22Rv1 (cell line): ENCODE results near the gene TRANK1.

Source experiments
- CTCF ChIP-seq: fragments of 450-650 bp; IDR thresholded peaks from 2 replicates; pipeline ENCODE4 v1.5.1; 2017; ENCODE audit warnings: mild to moderate bottlenecking
- ZFX ChIP-seq: fragments of 450-650 bp; IDR thresholded peaks from 2 replicates; pipeline ENCODE4 v1.6.1; 2017; ENCODE audit warnings: antibody characterized with exemption, borderline replicate concordance

GRCh38 chr3:36945333-36945980, 603 bp upstream of the TRANK1 start:
- no peak for TF ChIP-seq CTCF
- TF ChIP-seq ZFX, result no peak
